ENCODE results near the gene CBLC.
A peak's percentile ranks its signal among the peaks of the same experiment; 100 is the strongest.

Gene CBLC

DNA sequence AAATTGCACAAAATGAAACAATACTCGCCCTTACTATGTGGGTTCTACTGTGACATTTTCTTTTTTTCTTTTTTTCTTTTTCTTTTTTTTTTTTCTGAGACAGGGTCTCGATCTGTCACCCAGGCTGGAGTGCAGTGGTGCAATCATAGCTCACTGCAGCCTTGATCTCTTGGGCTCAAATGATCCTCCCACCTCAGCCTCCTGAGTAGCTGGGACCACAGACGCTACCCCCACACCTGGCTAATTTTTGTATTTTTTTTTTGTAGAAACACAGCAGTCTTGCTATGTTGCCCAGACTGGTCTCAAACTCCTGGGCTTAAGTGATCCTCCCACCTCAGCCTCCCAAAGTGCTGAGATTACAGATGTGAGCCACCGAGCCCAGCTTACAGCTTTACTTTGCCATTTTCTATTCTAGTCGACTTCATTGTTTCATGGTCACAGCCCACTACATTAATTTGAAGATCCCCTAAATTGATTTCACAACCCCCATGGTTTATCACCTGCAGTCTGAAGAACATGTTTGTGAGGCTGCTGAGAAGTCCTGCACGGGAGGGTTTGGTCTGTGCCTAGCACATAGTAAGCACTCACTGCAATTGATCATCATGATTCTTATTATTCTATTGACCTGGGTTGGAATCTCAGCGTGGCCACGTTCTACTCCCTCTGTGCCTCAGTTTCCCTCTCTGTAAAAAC, 25.4 kb upstream of the CBLC start:
- no peak overlapping the region for H3K4me3 ChIP-seq (ENCODE audit: low read length)
- no peak for DNase-seq (ENCODE audit: low read depth)
- TF ChIP-seq, protein P1, sequence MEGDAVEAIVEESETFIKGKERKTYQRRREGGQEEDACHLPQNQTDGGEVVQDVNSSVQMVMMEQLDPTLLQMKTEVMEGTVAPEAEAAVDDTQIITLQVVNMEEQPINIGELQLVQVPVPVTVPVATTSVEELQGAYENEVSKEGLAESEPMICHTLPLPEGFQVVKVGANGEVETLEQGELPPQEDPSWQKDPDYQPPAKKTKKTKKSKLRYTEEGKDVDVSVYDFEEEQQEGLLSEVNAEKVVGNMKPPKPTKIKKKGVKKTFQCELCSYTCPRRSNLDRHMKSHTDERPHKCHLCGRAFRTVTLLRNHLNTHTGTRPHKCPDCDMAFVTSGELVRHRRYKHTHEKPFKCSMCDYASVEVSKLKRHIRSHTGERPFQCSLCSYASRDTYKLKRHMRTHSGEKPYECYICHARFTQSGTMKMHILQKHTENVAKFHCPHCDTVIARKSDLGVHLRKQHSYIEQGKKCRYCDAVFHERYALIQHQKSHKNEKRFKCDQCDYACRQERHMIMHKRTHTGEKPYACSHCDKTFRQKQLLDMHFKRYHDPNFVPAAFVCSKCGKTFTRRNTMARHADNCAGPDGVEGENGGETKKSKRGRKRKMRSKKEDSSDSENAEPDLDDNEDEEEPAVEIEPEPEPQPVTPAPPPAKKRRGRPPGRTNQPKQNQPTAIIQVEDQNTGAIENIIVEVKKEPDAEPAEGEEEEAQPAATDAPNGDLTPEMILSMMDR (conservative IDR thresholded peaks at IDR 0.05; ENCODE audit: low read depth, low read length): no peak

DNA sequence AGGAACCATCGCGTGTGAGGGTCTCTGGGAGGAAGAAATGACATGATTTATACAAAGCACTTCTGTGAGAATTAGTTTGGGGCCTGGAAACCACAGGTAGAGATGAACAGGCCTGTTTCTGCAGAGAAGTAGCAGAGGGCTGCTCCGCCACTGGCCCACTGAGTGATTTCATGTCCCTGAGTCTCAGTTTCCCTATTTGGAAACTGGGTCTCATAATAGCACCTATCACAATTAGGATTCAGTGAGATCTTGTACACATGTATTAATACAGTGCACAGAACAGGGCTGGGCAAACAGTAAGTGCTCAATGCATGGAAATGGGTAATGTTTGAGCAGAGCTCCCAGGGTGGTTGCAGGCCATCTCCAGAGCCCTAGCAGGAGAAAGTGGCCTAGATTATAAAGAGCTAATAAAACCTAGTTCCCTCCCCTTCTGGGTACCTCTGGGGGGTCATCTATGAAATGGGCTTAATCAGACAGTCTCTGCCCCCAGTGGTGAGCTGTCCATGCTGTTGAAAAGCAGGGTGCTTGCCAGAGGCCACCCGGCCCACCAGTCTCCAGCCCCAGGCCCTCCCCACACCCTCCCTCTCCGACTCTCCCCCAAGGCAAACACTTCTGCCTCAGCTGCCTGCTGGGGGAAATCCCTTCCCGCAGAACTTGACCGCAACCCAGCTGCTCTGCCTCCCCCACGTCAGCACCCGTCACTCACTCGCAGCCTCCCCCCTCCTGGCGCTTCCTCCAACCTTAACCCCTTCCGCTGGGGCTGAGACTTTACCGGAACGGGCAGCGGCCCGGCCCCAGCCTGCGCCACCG, 24.7 kb upstream of the CBLC start:
- DNase-seq (ENCODE audit: low read depth): peak; percentile 87
- H3K4me3 ChIP-seq (ENCODE audit: low read length): peak overlapping the region; percentile 28
- TF ChIP-seq, protein P1 (conservative IDR thresholded peaks at IDR 0.05; ENCODE audit: low read depth, low read length): peak; percentile 10

DNA sequence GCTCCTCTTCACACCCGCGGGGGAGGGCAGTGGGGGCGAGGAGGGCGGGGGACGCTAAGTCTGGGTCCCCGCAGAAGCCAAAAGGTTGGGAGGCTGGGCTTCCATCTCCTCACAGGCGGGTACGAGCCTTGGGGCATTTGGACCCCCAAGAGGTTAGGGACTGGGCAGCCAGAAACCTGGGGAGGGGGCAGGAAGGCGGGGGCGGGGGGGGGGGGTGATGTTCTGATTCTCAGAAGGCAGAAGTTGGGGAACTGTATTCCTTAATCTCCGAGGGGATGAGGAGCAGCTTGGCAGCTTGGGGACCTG, 24.1 kb upstream of the CBLC start:
- peak overlapping the region; percentile 28 for H3K4me3 ChIP-seq (ENCODE audit: low read length)
- no peak for DNase-seq (ENCODE audit: low read depth)
- TF ChIP-seq, protein P1 (conservative IDR thresholded peaks at IDR 0.05; ENCODE audit: low read depth, low read length): no peak

DNA sequence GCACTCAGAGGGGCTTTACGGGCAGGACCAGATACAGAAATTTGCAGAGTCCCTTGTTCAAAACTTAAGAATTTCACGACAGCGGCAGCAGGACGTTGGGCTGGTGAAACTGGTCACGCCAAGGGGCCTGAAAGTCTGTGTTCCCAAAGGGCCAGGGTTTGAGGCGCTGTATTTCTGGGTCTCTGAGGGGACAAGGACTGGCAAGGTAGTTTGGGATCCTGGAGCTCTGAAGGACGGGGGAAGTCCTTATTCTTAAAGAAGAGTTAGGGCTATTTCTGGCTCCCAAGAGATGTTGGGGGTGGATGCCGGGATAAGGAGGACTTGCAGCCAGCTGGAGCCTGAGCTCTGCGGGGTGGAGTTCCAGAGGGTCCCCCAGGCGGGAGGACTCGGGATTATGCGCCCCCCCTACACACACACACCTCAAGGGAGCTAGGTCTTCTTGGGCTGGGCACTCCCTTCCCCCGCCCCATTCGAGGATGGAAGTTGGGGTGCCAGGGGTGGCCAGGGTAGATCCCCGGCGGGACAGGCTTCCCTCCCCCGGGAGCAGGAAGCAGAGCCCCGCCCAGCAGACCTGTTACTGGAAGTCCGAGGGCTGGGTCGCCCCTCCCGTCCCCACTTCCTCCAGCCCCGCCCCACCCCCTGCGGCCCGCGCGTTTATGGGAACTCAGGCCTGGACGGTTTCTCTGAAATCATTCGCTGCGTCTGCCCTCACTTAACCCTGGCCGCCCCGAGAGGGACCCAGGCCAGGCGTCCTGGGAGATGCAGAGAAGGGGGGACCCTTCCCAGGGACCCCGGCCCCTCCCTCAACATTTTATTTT, 23.5 kb upstream of the CBLC start:
- DNase-seq (ENCODE audit: low read depth): no peak
- peak overlapping the region; percentile 28 for H3K4me3 ChIP-seq (ENCODE audit: low read length)
- TF ChIP-seq, protein P1 (conservative IDR thresholded peaks at IDR 0.05; ENCODE audit: low read depth, low read length): no peak

DNA sequence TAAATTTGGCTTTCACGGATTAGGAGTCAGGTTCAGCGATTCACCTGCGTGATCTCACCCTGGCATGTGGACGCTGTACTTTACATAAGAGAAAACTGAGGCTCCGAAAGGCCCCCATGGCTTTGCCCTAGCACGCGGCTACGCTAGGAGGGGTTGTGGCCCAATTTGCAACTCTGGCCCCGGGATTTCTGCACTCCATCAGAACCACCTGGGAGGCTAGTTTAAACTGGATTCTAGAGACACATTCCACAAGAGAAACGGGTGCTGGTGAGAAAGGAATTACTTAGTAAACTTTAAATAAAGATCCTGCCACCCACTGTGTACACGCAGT, 23.0 kb upstream of the CBLC start:
- TF ChIP-seq, protein P1 (conservative IDR thresholded peaks at IDR 0.05; ENCODE audit: low read depth, low read length): no peak
- DNase-seq (ENCODE audit: low read depth): no peak
- H3K4me3 ChIP-seq (ENCODE audit: low read length): no peak overlapping the region

DNA sequence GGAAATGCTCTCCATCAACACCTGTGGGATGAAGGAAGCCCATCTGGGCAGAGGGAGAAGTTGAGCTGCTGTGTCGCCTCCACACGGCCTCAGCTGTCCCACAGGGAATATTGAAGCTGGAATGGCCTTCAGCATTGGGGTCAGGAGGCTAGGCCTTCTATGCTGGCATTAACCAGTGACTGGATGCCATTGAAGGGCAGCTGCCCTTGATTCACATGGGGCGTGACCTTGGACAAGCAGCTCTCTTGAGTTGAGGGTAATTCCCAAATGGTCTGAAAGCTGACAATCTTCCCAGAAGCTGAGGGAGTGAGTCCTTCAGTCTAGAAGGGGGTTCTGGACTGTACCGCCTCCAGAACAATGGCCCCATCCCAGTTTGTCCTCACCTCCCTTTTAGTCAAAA, 22.5 kb upstream of the CBLC start:
- no peak for DNase-seq (ENCODE audit: low read depth)
- no peak overlapping the region for H3K4me3 ChIP-seq (ENCODE audit: low read length)
- TF ChIP-seq, protein P1 (conservative IDR thresholded peaks at IDR 0.05; ENCODE audit: low read depth, low read length): no peak
